HFFc6 (cell line): ENCODE results near the gene LSAMP. TPM values are rescaled to one million over a fixed set of nuclear protein-coding genes. Genes with fewer than 3 reads are reported as not detected.
"Not testable (repeated sequence)": the region's sequence is repeated elsewhere in the genome, so short reads cannot be mapped to it uniquely, and the experiment has no call there.

Experiments
- DNase-seq: peaks from one replicate; pipeline ENCODE4 v3.0.0-alpha.2; 2018
- H3K27ac Mint-ChIP-seq: 2 replicates; pipeline ENCODE4 v1.8.0; 2020; ENCODE audit warnings: mild to moderate bottlenecking, mixed read lengths
- H3K27me3 Mint-ChIP-seq: 2 replicates; pipeline ENCODE4 v1.8.0; 2021; ENCODE audit warnings: mild to moderate bottlenecking, moderate library complexity, mixed read lengths; ENCODE audit not compliant: insufficient read depth
- H3K36me3 Mint-ChIP-seq: 2 replicates; pipeline ENCODE4 v1.8.0; 2021; ENCODE audit warnings: low read depth, mixed read lengths
- H3K4me1 Mint-ChIP-seq: 2 replicates; pipeline ENCODE4 v1.8.0; 2020; ENCODE audit warnings: low read depth, mixed read lengths
- H3K4me3 Mint-ChIP-seq: 2 replicates; pipeline ENCODE4 v1.8.0; 2020; ENCODE audit warnings: mild to moderate bottlenecking, moderate library complexity, mixed read lengths
- H3K9me3 Mint-ChIP-seq: 2 replicates; pipeline ENCODE4 v1.8.0; 2020; ENCODE audit warnings: mild to moderate bottlenecking, mixed read lengths
- CTCF ChIP-seq: fragments of 200-600 bp; sonication (generic); IDR thresholded peaks from 2 replicates; pipeline ENCODE4 v1.5.0; 2021; ENCODE audit warnings: antibody characterized with exemption, mild to moderate bottlenecking
- total RNA-seq, 6 experiments: library from RNA; stranded (reverse); fragmentation: NEBNext Ultra II Directional; extraction: Animal tissue kit (Norgen Biotek cat#: 25700); gene quantifications; 2 replicates in 1 of 6; 3 replicates in 5 of 6; pipeline ENCODE4 v1.2.3, GENCODE V29; 2021

The LSAMP gene
- total RNA-seq, 6 experiments from 2014 or later, result not detected

DNA sequence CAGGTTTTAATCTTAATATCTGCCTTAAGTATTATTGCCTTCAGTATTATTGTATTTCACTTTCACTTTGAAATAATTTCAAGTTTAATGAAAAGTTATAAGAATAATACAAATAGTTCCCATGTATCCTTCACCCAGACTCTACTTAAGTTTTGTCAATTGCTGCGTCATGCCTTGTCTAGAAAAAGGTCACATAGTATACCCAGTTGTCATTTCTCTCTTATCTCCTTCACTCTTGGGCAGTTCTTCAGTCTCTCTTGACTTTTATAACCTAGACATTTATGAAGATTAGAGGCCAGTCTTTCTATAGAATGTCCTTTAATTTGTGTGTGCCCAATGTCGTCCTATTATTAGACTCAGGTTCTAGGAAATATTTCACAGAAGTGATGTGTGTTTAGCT, 367.7 kb downstream of the LSAMP start:
- DNase-seq, result no peak
- Mint-ChIP-seq H3K4me3 (no peak overlapping the region), H3K9me3 (no peaks in the 10 kb centered on the region), H3K27ac (no peak overlapping the region), H3K36me3 (no peaks in the 10 kb centered on the region), H3K27me3 (no peaks in the 10 kb centered on the region), H3K4me1 (no peaks in the 10 kb centered on the region)
- TF ChIP-seq CTCF, result no peak

- Mint-ChIP-seq H3K27ac (no peak overlapping the region), H3K27me3 (no peaks in the 10 kb centered on the region), H3K9me3 (no peaks in the 10 kb centered on the region), H3K4me1 (no peaks in the 10 kb centered on the region), H3K36me3 (no peaks in the 10 kb centered on the region), H3K4me3 (no peak overlapping the region)
- DNase-seq, result no peak
- no peak for TF ChIP-seq CTCF
Observed at GRCh38 chr3:116077059-116077458, 368.2 kb downstream of the LSAMP start.

GRCh38 chr3:116070516-116071278, 374.6 kb downstream of the LSAMP start:
- not testable (repeated sequence) for H3K36me3 Mint-ChIP-seq, H3K27ac Mint-ChIP-seq, H3K4me3 Mint-ChIP-seq, H3K27me3 Mint-ChIP-seq, H3K4me1 Mint-ChIP-seq, DNase-seq, H3K9me3 Mint-ChIP-seq

GRCh38 chr3:116070061-116070460, 375.2 kb downstream of the LSAMP start:
- no peaks in the 10 kb centered on the region for H3K4me1 Mint-ChIP-seq
- no peak for TF ChIP-seq CTCF
- no peaks in the 10 kb centered on the region for H3K9me3 Mint-ChIP-seq
- H3K27ac Mint-ChIP-seq, result no peak overlapping the region
- no peaks in the 10 kb centered on the region for H3K36me3 Mint-ChIP-seq
- DNase-seq, result no peak
- H3K4me3 Mint-ChIP-seq, result no peak overlapping the region
- no peaks in the 10 kb centered on the region; the same call in none of the 2 replicates for H3K27me3 Mint-ChIP-seq

DNA sequence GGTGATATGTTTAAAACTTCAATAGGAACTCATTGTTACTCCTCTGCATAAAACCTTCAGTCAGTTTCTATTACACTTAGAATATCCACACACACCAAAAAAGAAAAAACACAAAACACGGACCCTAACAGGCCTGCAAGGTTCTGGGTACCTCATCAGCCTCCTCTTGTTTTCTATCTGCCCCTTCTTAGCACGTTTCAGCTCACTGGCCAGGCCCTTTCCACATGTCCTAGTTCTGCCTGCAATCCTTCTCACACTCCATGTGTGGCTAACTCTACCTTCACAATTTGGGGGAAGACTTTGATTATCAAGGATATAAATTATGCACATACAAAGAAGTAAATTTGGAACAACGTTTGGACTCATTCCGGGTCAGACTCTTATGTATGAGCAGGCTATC, 376.3 kb downstream of the LSAMP start:
- Mint-ChIP-seq H3K4me3 (no peak overlapping the region), H3K27ac (no peak overlapping the region), H3K4me1 (no peaks in the 10 kb centered on the region), H3K27me3 (no peaks in the 10 kb centered on the region; the same call in none of the 2 replicates), H3K36me3 (no peaks in the 10 kb centered on the region), H3K9me3 (no peaks in the 10 kb centered on the region)
- no peak for DNase-seq
- TF ChIP-seq CTCF, result no peak

GRCh38 chr3:116067326-116067725, 378.0 kb downstream of the LSAMP start:
- H3K4me3 Mint-ChIP-seq, result no peak overlapping the region
- H3K4me1 Mint-ChIP-seq, result no peaks in the 10 kb centered on the region
- no peak for TF ChIP-seq CTCF
- no peak overlapping the region for H3K27ac Mint-ChIP-seq
- H3K36me3 Mint-ChIP-seq, result no peaks in the 10 kb centered on the region
- no peak for DNase-seq
- no peaks in the 10 kb centered on the region for H3K9me3 Mint-ChIP-seq
- H3K27me3 Mint-ChIP-seq, result no peaks in the 10 kb centered on the region; the same call in none of the 2 replicates
